Uterus (tissue), 4 donors: ENCODE measurements around the gene PNKD. TPM values are rescaled to one million over a fixed set of nuclear protein-coding genes. Genes with fewer than 3 reads are reported as not detected.

Source experiments
- DNase-seq, 2 donors: peaks; one replicate each; pipeline ENCODE4 v3.0.0-alpha.2; 2019 to 2020
- H3K27ac ChIP-seq, 2 donors: fragments of 200-600 bp; sonication (generic); 1 replicate in 1 of 2; 2 replicates in 1 of 2; pipeline ENCODE4 v1.5.1; 2016 to 2018
- H3K27me3 ChIP-seq, 2 donors: fragments of 200-600 bp; sonication (generic); one replicate each; pipeline ENCODE4 v1.5.1; 2018 to 2019; ENCODE audit warnings: control low read depth in 1 of 2
- H3K36me3 ChIP-seq, 2 donors: fragments of 200-600 bp; sonication (generic); one replicate each; pipeline ENCODE4 v1.5.1; 2019; ENCODE audit warnings: control low read depth in 1 of 2
- H3K4me1 ChIP-seq, 2 donors: fragments of 200-600 bp; sonication (generic); one replicate each; pipeline ENCODE4 v1.5.1; 2018 to 2019; ENCODE audit warnings: control low read depth in 1 of 2
- H3K4me3 ChIP-seq, 2 donors: fragments of 200-600 bp; sonication (generic); 1 replicate in 1 of 2; 2 replicates in 1 of 2; pipeline ENCODE4 v1.5.1; 2018 to 2019; ENCODE audit warnings: mild to moderate bottlenecking in 1 of 2
- H3K9me3 ChIP-seq, 2 donors: fragments of 200-600 bp; sonication (generic); one replicate each; pipeline ENCODE4 v1.5.1; 2019; ENCODE audit warnings: control low read depth in 1 of 2
- CTCF ChIP-seq, 4 experiments: fragments of 200-600 bp in 2 of 4; fragments of 450-650 bp in 2 of 4; sonication (generic) in 2 of 4; IDR thresholded peaks; one replicate each; pipeline ENCODE4 v1.5.1; 2016 to 2019; ENCODE audit warnings: antibody characterized with exemption in 4 of 4, mild to moderate bottlenecking in 2 of 4, moderate library complexity in 1 of 4
- POLR2A ChIP-seq, 2 donors: fragments of 450-650 bp; IDR thresholded peaks; one replicate each; pipeline ENCODE4 v1.6.1; 2016; ENCODE audit warnings: antibody characterized with exemption in 2 of 2, mild to moderate bottlenecking in 1 of 2, moderate library complexity in 1 of 2
- intact Hi-C: fragments of 100-400 bp; cut with DNase I; formaldehyde crosslinking; loops from one replicate; pipeline ENCODE4 v1.15.1; 2023; ENCODE audit warnings: low total_unique reads
- total RNA-seq, 4 donors: library from RNA; depleted of rRNA in 3 of 4; stranded (reverse); fragments of >200 nt in 3 of 4; gene quantifications; one replicate each; pipeline versions ENCODE4 v1.1.0 to v1.2.4, GENCODE V29; 2014 to 2023
- donor health status: DM: yes; HTN: yes; CAD: no.

Gene PNKD
- total RNA-seq, 4 donors from 2014 or later: 11.8 to 47.8 (median 31.7) TPM

- Histone ChIP-seq H3K27me3 (no peaks in the 10 kb centered on the region), H3K9me3 (no peaks in the 10 kb centered on the region), H3K27ac (no peak overlapping the region), H3K4me3 (no peak overlapping the region), H3K36me3 (no peaks in the 10 kb centered on the region), H3K4me1 (peaks cover 3 to 11% of the 10 kb centered on the region in 2 donors)
- intact Hi-C loops: no loop called here
- TF ChIP-seq POLR2A (IDR thresholded peaks at IDR 0.05) (no peak), CTCF (IDR thresholded peaks at IDR 0.05) (no peak)
- no peak for DNase-seq
Measured at GRCh38 chr2:218276986-218277755, 6.9 kb downstream of the PNKD start.

GRCh38 chr2:218277921-218278320 is 7.6 kb downstream of the PNKD start:
- no peaks in the 10 kb centered on the region for H3K9me3 ChIP-seq
- no peak for TF ChIP-seq POLR2A (IDR thresholded peaks at IDR 0.05)
- TF ChIP-seq CTCF (IDR thresholded peaks at IDR 0.05): no peak
- H3K27ac ChIP-seq: no peak overlapping the region
- no peaks in the 10 kb centered on the region for H3K36me3 ChIP-seq
- H3K27me3 ChIP-seq: no peaks in the 10 kb centered on the region
- no peak for DNase-seq
- intact Hi-C loops: no loop called here
- H3K4me3 ChIP-seq: no peak overlapping the region
- peaks cover 0 to 9% of the 10 kb centered on the region in 2 donors for H3K4me1 ChIP-seq

- TF ChIP-seq POLR2A (IDR thresholded peaks at IDR 0.05) (no peak), CTCF (IDR thresholded peaks at IDR 0.05) (no peak)
- Histone ChIP-seq H3K9me3 (no peaks in the 10 kb centered on the region), H3K36me3 (no peaks in the 10 kb centered on the region), H3K4me1 (peaks cover 0 to 17% of the 10 kb centered on the region in 2 donors), H3K4me3 (no peak overlapping the region), H3K27me3 (no peaks in the 10 kb centered on the region), H3K27ac (no peak overlapping the region)
- intact Hi-C loops: no loop called here
- no peak for DNase-seq
Measured at GRCh38 chr2:218278531-218279360, 8.4 kb downstream of the PNKD start.

GRCh38 chr2:218280260-218280870 is 10.0 kb downstream of the PNKD start:
- H3K36me3 ChIP-seq: no peaks in the 10 kb centered on the region
- peaks cover 14 to 24% of the 10 kb centered on the region in 2 donors for H3K4me1 ChIP-seq

More at GRCh38 chr2:218280260-218280870, 10.0 kb downstream of the PNKD start:
- Histone ChIP-seq H3K9me3 (no peaks in the 10 kb centered on the region), H3K27ac (no peak overlapping the region), H3K4me3 (no peak overlapping the region), H3K27me3 (no peaks in the 10 kb centered on the region)
- TF ChIP-seq POLR2A (IDR thresholded peaks at IDR 0.05) (no peak), CTCF (IDR thresholded peaks at IDR 0.05) (no peak)
- no peak for DNase-seq
- intact Hi-C loops: no loop called here
